SK-N-SH treated with all-trans-retinoic acid at 6 μM for 48 hours (cell line): ENCODE measurements around the gene PNMA1.
A peak's percentile ranks its signal among the peaks of the same experiment; 100 is the strongest.

Experiments
- ATAC-seq: fragments of 200-7000 bp; cut with Tn5 transposase; 3 replicates; pipeline ENCODE4 v1.9.1; 2020; ENCODE audit warnings: mild to moderate bottlenecking, moderate library complexity
- BACH2 ChIP-seq: fragments of 250-450 bp; sonication (Bioruptor Pico); IDR thresholded peaks from 2 replicates; pipeline ENCODE4 v1.9.0; 2021; ENCODE audit warnings: mild to moderate bottlenecking, borderline replicate concordance
- CSDC2 ChIP-seq: fragments of 250-450 bp; sonication (Bioruptor Pico); IDR thresholded peaks from 2 replicates; pipeline ENCODE4 v1.5.0; 2020; ENCODE audit warnings: mild to moderate bottlenecking, moderate library complexity
- ESRRG ChIP-seq: fragments of 250-450 bp; sonication (Bioruptor Pico); IDR thresholded peaks from 2 replicates; pipeline ENCODE4 v1.6.1; 2021; ENCODE audit warnings: mild to moderate bottlenecking
- GLIS3 ChIP-seq: fragments of 250-450 bp; sonication (Bioruptor Pico); IDR thresholded peaks from 2 replicates; pipeline ENCODE4 v1.5.0; 2020; ENCODE audit warnings: mild to moderate bottlenecking, moderate library complexity
- ISL1 ChIP-seq: fragments of 250-450 bp; sonication (Bioruptor Pico); IDR thresholded peaks from 2 replicates; pipeline ENCODE4 v2.1.2; 2022; ENCODE audit warnings: mild to moderate bottlenecking, moderate library complexity
- OSR1 ChIP-seq: fragments of 250-450 bp; sonication (Bioruptor Pico); IDR thresholded peaks from 2 replicates; pipeline ENCODE4 v1.8.0; 2022; ENCODE audit warnings: moderate library complexity, mild to moderate bottlenecking, inconsistent platforms
- PATZ1 ChIP-seq: fragments of 250-450 bp; sonication (Bioruptor Pico); IDR thresholded peaks from 2 replicates; pipeline ENCODE4 v1.8.0; 2020; ENCODE audit warnings: mild to moderate bottlenecking, moderate library complexity, borderline replicate concordance
- PPARA ChIP-seq: fragments of 250-450 bp; sonication (Bioruptor Pico); IDR thresholded peaks from 2 replicates; pipeline ENCODE4 v1.5.0; 2020; ENCODE audit warnings: mild to moderate bottlenecking, borderline replicate concordance
- RARB ChIP-seq: fragments of 250-450 bp; sonication (Bioruptor Pico); IDR thresholded peaks from 2 replicates; pipeline ENCODE4 v1.8.0; 2021; ENCODE audit warnings: mild to moderate bottlenecking, moderate library complexity
- SNAI2 ChIP-seq: fragments of 250-450 bp; sonication (Bioruptor Pico); IDR thresholded peaks from 2 replicates; pipeline ENCODE4 v1.5.0; 2020; ENCODE audit warnings: mild to moderate bottlenecking, moderate library complexity
- TCF4 ChIP-seq: fragments of 250-450 bp; sonication (Bioruptor Pico); IDR thresholded peaks from 2 replicates; pipeline ENCODE4 v1.8.0; 2021; ENCODE audit warnings: mild to moderate bottlenecking, moderate library complexity, borderline replicate concordance
- TOX ChIP-seq: fragments of 250-450 bp; sonication (Bioruptor Pico); IDR thresholded peaks from 2 replicates; pipeline ENCODE4 v1.8.0; 2021; ENCODE audit warnings: mild to moderate bottlenecking, moderate library complexity, borderline replicate concordance
- ZC3H10 ChIP-seq: fragments of 250-450 bp; sonication (Bioruptor Pico); IDR thresholded peaks from 2 replicates; pipeline ENCODE4 v1.5.1; 2021; ENCODE audit warnings: mild to moderate bottlenecking, moderate library complexity
- ZFP3 ChIP-seq: fragments of 250-450 bp; sonication (Bioruptor Pico); IDR thresholded peaks from 2 replicates; pipeline ENCODE4 v1.5.0; 2020; ENCODE audit warnings: mild to moderate bottlenecking, moderate library complexity
- ZFP30 ChIP-seq: fragments of 450-650 bp; formaldehyde crosslinking; IDR thresholded peaks from 2 replicates; pipeline ENCODE4 v1.5.0; 2022; ENCODE audit warnings: mild to moderate bottlenecking, moderate library complexity
- ZNF565 ChIP-seq: fragments of 450-650 bp; formaldehyde crosslinking; conservative IDR thresholded peaks from 2 replicates; pipeline ENCODE4 v1.5.0; 2020; ENCODE audit warnings: low read depth, mild to moderate bottlenecking, moderate library complexity
- ZNF70 ChIP-seq: fragments of 450-650 bp; formaldehyde crosslinking; IDR thresholded peaks from 2 replicates; pipeline ENCODE4 v1.5.0; 2020; ENCODE audit warnings: mild to moderate bottlenecking, moderate library complexity
- ZNF8 ChIP-seq: fragments of 450-650 bp; formaldehyde crosslinking; IDR thresholded peaks from 2 replicates; pipeline ENCODE4 v1.5.0; 2020; ENCODE audit warnings: mild to moderate bottlenecking, moderate library complexity
- TF ChIP-seq, protein P1 (sequence below): fragments of 250-450 bp; sonication (Bioruptor Pico); IDR thresholded peaks from 2 replicates; pipeline ENCODE4 v1.5.0; 2020; ENCODE audit warnings: mild to moderate bottlenecking, moderate library complexity
- TF ChIP-seq, protein P2 (sequence below): fragments of 250-450 bp; sonication (Bioruptor Pico); IDR thresholded peaks from 2 replicates; pipeline ENCODE4 v1.5.1; 2021; ENCODE audit warnings: mild to moderate bottlenecking, moderate library complexity
- TF ChIP-seq, protein P3 (sequence below): fragments of 250-450 bp; sonication (Bioruptor Pico); IDR thresholded peaks from 2 replicates; pipeline ENCODE4 v1.5.1; 2020; ENCODE audit warnings: low read depth, mild to moderate bottlenecking, moderate library complexity

PNMA1 gene

GRCh38 chr14:73759183-73759713, 45.1 kb upstream of the PNMA1 start:
- no peak for ATAC-seq
- TF ChIP-seq BACH2 (no peak), GLIS3 (CRISPR knock-in tag) (no peak), ZNF70 (CRISPR knock-in tag) (no peak), PATZ1 (CRISPR knock-in tag) (no peak), ZFP3 (no peak), CSDC2 (no peak), SNAI2 (no peak), ZNF8 (CRISPR knock-in tag) (no peak), OSR1 (no peak), ZFP30 (no peak), TOX (CRISPR knock-in tag) (no peak), ZNF565 (CRISPR knock-in tag) (no peak), ZC3H10 (no peak), PPARA (CRISPR knock-in tag) (no peak), ESRRG (CRISPR knock-in tag) (no peak), ISL1 (CRISPR knock-in tag) (no peak)
- TF ChIP-seq, protein P1, sequence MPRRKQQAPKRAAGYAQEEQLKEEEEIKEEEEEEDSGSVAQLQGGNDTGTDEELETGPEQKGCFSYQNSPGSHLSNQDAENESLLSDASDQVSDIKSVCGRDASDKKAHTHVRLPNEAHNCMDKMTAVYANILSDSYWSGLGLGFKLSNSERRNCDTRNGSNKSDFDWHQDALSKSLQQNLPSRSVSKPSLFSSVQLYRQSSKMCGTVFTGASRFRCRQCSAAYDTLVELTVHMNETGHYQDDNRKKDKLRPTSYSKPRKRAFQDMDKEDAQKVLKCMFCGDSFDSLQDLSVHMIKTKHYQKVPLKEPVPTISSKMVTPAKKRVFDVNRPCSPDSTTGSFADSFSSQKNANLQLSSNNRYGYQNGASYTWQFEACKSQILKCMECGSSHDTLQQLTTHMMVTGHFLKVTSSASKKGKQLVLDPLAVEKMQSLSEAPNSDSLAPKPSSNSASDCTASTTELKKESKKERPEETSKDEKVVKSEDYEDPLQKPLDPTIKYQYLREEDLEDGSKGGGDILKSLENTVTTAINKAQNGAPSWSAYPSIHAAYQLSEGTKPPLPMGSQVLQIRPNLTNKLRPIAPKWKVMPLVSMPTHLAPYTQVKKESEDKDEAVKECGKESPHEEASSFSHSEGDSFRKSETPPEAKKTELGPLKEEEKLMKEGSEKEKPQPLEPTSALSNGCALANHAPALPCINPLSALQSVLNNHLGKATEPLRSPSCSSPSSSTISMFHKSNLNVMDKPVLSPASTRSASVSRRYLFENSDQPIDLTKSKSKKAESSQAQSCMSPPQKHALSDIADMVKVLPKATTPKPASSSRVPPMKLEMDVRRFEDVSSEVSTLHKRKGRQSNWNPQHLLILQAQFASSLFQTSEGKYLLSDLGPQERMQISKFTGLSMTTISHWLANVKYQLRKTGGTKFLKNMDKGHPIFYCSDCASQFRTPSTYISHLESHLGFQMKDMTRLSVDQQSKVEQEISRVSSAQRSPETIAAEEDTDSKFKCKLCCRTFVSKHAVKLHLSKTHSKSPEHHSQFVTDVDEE (CRISPR knock-in tag), result no peak
- TF ChIP-seq, protein P2, sequence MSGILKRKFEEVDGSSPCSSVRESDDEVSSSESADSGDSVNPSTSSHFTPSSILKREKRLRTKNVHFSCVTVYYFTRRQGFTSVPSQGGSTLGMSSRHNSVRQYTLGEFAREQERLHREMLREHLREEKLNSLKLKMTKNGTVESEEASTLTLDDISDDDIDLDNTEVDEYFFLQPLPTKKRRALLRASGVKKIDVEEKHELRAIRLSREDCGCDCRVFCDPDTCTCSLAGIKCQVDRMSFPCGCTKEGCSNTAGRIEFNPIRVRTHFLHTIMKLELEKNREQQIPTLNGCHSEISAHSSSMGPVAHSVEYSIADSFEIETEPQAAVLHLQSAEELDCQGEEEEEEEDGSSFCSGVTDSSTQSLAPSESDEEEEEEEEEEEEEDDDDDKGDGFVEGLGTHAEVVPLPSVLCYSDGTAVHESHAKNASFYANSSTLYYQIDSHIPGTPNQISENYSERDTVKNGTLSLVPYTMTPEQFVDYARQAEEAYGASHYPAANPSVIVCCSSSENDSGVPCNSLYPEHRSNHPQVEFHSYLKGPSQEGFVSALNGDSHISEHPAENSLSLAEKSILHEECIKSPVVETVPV (CRISPR knock-in tag), result no peak
- TF ChIP-seq, protein P3, sequence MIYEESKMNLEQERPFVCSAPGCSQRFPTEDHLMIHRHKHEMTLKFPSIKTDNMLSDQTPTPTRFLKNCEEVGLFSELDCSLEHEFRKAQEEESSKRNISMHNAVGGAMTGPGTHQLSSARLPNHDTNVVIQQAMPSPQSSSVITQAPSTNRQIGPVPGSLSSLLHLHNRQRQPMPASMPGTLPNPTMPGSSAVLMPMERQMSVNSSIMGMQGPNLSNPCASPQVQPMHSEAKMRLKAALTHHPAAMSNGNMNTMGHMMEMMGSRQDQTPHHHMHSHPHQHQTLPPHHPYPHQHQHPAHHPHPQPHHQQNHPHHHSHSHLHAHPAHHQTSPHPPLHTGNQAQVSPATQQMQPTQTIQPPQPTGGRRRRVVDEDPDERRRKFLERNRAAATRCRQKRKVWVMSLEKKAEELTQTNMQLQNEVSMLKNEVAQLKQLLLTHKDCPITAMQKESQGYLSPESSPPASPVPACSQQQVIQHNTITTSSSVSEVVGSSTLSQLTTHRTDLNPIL (CRISPR knock-in tag), result no peak
- TF ChIP-seq, all 23 proteins: peak for 0

GRCh38 chr14:73758392-73759182, 44.4 kb upstream of the PNMA1 start:
- peak; percentile 14 for ATAC-seq
- TF ChIP-seq PPARA (CRISPR knock-in tag) (0 out of 2 replicates have a peak, but pooled peaks have one; percentile 6), ISL1 (CRISPR knock-in tag) (0 out of 2 replicates have a peak, but pooled peaks have one; percentile 0), CSDC2 (no peak)

- TF ChIP-seq SNAI2 (no peak), TCF4 (CRISPR knock-in tag) (peak; percentile 36; the same call in 1 of the 2 replicates), ISL1 (CRISPR knock-in tag) (0 out of 2 replicates have a peak, but pooled peaks have one; percentile 28), RARB (CRISPR knock-in tag) (no peak)
- ATAC-seq, result no peak
Measured at GRCh38 chr14:73757876-73758391, 43.8 kb upstream of the PNMA1 start.

DNA sequence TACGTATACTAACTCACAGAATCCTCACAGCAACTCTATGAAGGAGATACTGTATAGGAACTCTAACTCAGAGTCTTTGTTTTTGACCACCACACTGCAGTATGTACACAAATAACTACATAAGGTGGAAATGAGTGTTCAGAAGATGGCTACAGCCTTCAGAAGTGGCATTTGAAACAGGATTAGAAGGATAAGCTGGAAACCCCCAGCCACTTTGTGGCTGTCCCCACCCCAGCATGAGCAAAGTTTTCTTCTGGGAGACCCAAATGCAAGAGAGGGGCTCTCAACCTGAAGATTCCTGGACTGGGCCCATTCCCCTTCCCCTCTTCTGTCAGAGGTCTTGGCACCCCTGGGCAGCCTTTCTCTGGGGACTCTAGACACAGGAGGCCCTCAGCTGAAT, 43.2 kb upstream of the PNMA1 start:
- TF ChIP-seq CSDC2, result no peak
- TF ChIP-seq ZNF70 (CRISPR knock-in tag), result no peak
- TF ChIP-seq SNAI2, result no peak

More for the DNA sequence above, 43.2 kb upstream of the PNMA1 start:
- ATAC-seq, result no peak
